ENCODE measurements around the gene TMEM163.
"Not testable (repeated sequence)": the region's sequence is repeated elsewhere in the genome, so short reads cannot be mapped to it uniquely, and the experiment has no call there.

TMEM163 gene

GRCh38 chr2:134590679-134591078, 128.1 kb downstream of the TMEM163 start:
- Mint-ChIP-seq H3K4me3 (no peak overlapping the region), H3K36me3 (ENCODE audit: low read depth) (no peaks in the 10 kb centered on the region), H3K9me3 (peaks cover 25% of the 10 kb centered on the region), H3K27ac (no peak overlapping the region), H3K27me3 (ENCODE audit: low read depth) (no peaks in the 10 kb centered on the region), H3K4me1 (no peaks in the 10 kb centered on the region)
- no peak for TF ChIP-seq CTCF (IDR thresholded peaks at IDR 0.05; ENCODE audit: unreplicated experiment in 3 of 3)

GRCh38 chr2:134589171-134590083, 129.4 kb downstream of the TMEM163 start:
- H3K4me3 Mint-ChIP-seq; H3K27ac Mint-ChIP-seq; H3K36me3 Mint-ChIP-seq (ENCODE audit: low read depth); H3K27me3 Mint-ChIP-seq (ENCODE audit: low read depth); H3K4me1 Mint-ChIP-seq: not testable (repeated sequence)
- peaks cover 25% of the 10 kb centered on the region for H3K9me3 Mint-ChIP-seq

- no peak for TF ChIP-seq CTCF (IDR thresholded peaks at IDR 0.05; ENCODE audit: unreplicated experiment in 3 of 3)
- no peak overlapping the region for H3K4me3 Mint-ChIP-seq
- no peaks in the 10 kb centered on the region for H3K27me3 Mint-ChIP-seq (ENCODE audit: low read depth)
- H3K4me1 Mint-ChIP-seq, result no peaks in the 10 kb centered on the region
- no peak overlapping the region for H3K27ac Mint-ChIP-seq
- no peaks in the 10 kb centered on the region for H3K36me3 Mint-ChIP-seq (ENCODE audit: low read depth)
- H3K9me3 Mint-ChIP-seq, result peaks cover 25% of the 10 kb centered on the region
These were observed 130.2 kb downstream of the TMEM163 start for GRCh38 chr2:134588556-134588955.

GRCh38 chr2:134586326-134586965, 132.4 kb downstream of the TMEM163 start:
- Mint-ChIP-seq H3K4me3 (no peak overlapping the region), H3K4me1 (no peaks in the 10 kb centered on the region), H3K27ac (no peak overlapping the region), H3K27me3 (ENCODE audit: low read depth) (no peaks in the 10 kb centered on the region), H3K9me3 (peaks cover 21% of the 10 kb centered on the region), H3K36me3 (ENCODE audit: low read depth) (no peaks in the 10 kb centered on the region)
- TF ChIP-seq CTCF (IDR thresholded peaks at IDR 0.05; ENCODE audit: unreplicated experiment in 3 of 3), result no peak

- no peaks in the 10 kb centered on the region for H3K27me3 Mint-ChIP-seq (ENCODE audit: low read depth)
- H3K27ac Mint-ChIP-seq, result no peak overlapping the region
- TF ChIP-seq CTCF (IDR thresholded peaks at IDR 0.05; ENCODE audit: unreplicated experiment in 3 of 3), result no peak
- H3K4me3 Mint-ChIP-seq, result no peak overlapping the region
- peaks cover 10% of the 10 kb centered on the region for H3K9me3 Mint-ChIP-seq
- H3K36me3 Mint-ChIP-seq (ENCODE audit: low read depth), result no peaks in the 10 kb centered on the region
- H3K4me1 Mint-ChIP-seq, result no peaks in the 10 kb centered on the region
These were observed 134.7 kb downstream of the TMEM163 start for GRCh38 chr2:134583997-134584520.

GRCh38 chr2:134583462-134583861, 135.3 kb downstream of the TMEM163 start:
- TF ChIP-seq CTCF (IDR thresholded peaks at IDR 0.05; ENCODE audit: unreplicated experiment in 3 of 3), result no peak
- Mint-ChIP-seq H3K4me3 (no peak overlapping the region), H3K4me1 (no peaks in the 10 kb centered on the region), H3K9me3 (peaks cover 5% of the 10 kb centered on the region), H3K27ac (no peak overlapping the region), H3K36me3 (ENCODE audit: low read depth) (no peaks in the 10 kb centered on the region), H3K27me3 (ENCODE audit: low read depth) (no peaks in the 10 kb centered on the region)

Data from nephron (organoid).